ENCODE measurements around the gene GGT6. TPM values are rescaled to one million over a fixed set of nuclear protein-coding genes. Genes with fewer than 3 reads are reported as not detected.

The GGT6 gene
- total RNA-seq, 2 experiments from 2014 or later = not detected

GRCh38 chr17:4576729-4577322, 16.4 kb upstream of the GGT6 start:
- Histone ChIP-seq H3K4me1 (ENCODE audit: insufficient read depth, low read length) (peaks cover 9% of the 10 kb centered on the region), H3K27ac (ENCODE audit: low read depth in 1 of 2, low read length in 2 of 2) (no peak overlapping the region), H3K27me3 (ENCODE audit: control insufficient read depth in 1 of 2, insufficient read depth in 2 of 2, low read length in 2 of 2) (peaks cover 0 to 2% of the 10 kb centered on the region in 2 experiments), H3K36me3 (ENCODE audit: insufficient read depth, low read length) (no peaks in the 10 kb centered on the region), H3K9me3 (ENCODE audit: control insufficient read depth in 1 of 2, insufficient read depth in 1 of 2, low read length in 2 of 2) (peaks cover 0 to 5% of the 10 kb centered on the region in 2 experiments), H3K4me3 (ENCODE audit: low read length) (no peak overlapping the region)
- TF ChIP-seq, protein P1, sequence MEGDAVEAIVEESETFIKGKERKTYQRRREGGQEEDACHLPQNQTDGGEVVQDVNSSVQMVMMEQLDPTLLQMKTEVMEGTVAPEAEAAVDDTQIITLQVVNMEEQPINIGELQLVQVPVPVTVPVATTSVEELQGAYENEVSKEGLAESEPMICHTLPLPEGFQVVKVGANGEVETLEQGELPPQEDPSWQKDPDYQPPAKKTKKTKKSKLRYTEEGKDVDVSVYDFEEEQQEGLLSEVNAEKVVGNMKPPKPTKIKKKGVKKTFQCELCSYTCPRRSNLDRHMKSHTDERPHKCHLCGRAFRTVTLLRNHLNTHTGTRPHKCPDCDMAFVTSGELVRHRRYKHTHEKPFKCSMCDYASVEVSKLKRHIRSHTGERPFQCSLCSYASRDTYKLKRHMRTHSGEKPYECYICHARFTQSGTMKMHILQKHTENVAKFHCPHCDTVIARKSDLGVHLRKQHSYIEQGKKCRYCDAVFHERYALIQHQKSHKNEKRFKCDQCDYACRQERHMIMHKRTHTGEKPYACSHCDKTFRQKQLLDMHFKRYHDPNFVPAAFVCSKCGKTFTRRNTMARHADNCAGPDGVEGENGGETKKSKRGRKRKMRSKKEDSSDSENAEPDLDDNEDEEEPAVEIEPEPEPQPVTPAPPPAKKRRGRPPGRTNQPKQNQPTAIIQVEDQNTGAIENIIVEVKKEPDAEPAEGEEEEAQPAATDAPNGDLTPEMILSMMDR (IDR thresholded peaks at IDR 0.05) = no peak
- Mint-ChIP-seq H3K4me1 (ENCODE audit: low read depth) (peaks cover 15% of the 10 kb centered on the region), H3K4me3 (no peak overlapping the region), H3K36me3 (ENCODE audit: low read depth) (no peaks in the 10 kb centered on the region), H3K27ac (no peak overlapping the region), H3K27me3 (peaks cover 9% of the 10 kb centered on the region), H3K9me3 (no peaks in the 10 kb centered on the region)
- DNase-seq (no peak), ATAC-seq (ENCODE audit: poor library complexity) (no peak)
- ChIA-PET CTCF (no interaction called here), POLR2A (no interaction called here)
- intact Hi-C loops (cut with DNase I, micrococcal nuclease) = no loop called here

- Mint-ChIP-seq H3K4me1 (ENCODE audit: low read depth) (peaks cover 15% of the 10 kb centered on the region), H3K27me3 (peaks cover 4% of the 10 kb centered on the region), H3K9me3 (no peaks in the 10 kb centered on the region), H3K4me3 (no peak overlapping the region), H3K27ac (no peak overlapping the region), H3K36me3 (ENCODE audit: low read depth) (no peaks in the 10 kb centered on the region)
- ATAC-seq (ENCODE audit: poor library complexity) = no peak
- intact Hi-C loops (cut with DNase I, micrococcal nuclease) = no loop called here
- H3K4me1 ChIP-seq (ENCODE audit: insufficient read depth, low read length) = peaks cover 9% of the 10 kb centered on the region
- H3K36me3 ChIP-seq (ENCODE audit: insufficient read depth, low read length) = no peaks in the 10 kb centered on the region
- no peak overlapping the region for H3K27ac ChIP-seq (ENCODE audit: low read depth in 1 of 2, low read length in 2 of 2)
- TF ChIP-seq, protein P1 (IDR thresholded peaks at IDR 0.05) = no peak
- no peaks in the 10 kb centered on the region for H3K27me3 ChIP-seq (ENCODE audit: control insufficient read depth in 1 of 2, insufficient read depth in 2 of 2, low read length in 2 of 2)
- no peak overlapping the region for H3K4me3 ChIP-seq (ENCODE audit: low read length)
- H3K9me3 ChIP-seq (ENCODE audit: control insufficient read depth in 1 of 2, insufficient read depth in 1 of 2, low read length in 2 of 2) = peaks cover 0 to 5% of the 10 kb centered on the region in 2 experiments
- CTCF ChIA-PET = no interaction called here
- POLR2A ChIA-PET = no interaction called here
- DNase-seq = no peak
Measured at GRCh38 chr17:4576161-4576558, 15.8 kb upstream of the GGT6 start.

- H3K27ac Mint-ChIP-seq = no peak overlapping the region
- intact Hi-C loops (cut with DNase I, micrococcal nuclease) = no loop called here
- no peak for ATAC-seq (ENCODE audit: poor library complexity)
Measured at GRCh38 chr17:4574448-4575045, 14.2 kb upstream of the GGT6 start.

More at GRCh38 chr17:4574448-4575045, 14.2 kb upstream of the GGT6 start:
- Mint-ChIP-seq H3K36me3 (ENCODE audit: low read depth) (no peaks in the 10 kb centered on the region), H3K4me3 (no peak overlapping the region), H3K9me3 (no peaks in the 10 kb centered on the region), H3K27me3 (no peaks in the 10 kb centered on the region), H3K4me1 (ENCODE audit: low read depth) (peaks cover 15% of the 10 kb centered on the region)
- no peak overlapping the region for H3K4me3 ChIP-seq (ENCODE audit: low read length)
- no peaks in the 10 kb centered on the region for H3K27me3 ChIP-seq (ENCODE audit: control insufficient read depth in 1 of 2, insufficient read depth in 2 of 2, low read length in 2 of 2)
- TF ChIP-seq, protein P1 (IDR thresholded peaks at IDR 0.05) = no peak
- POLR2A ChIA-PET = no interaction called here
- H3K36me3 ChIP-seq (ENCODE audit: insufficient read depth, low read length) = no peaks in the 10 kb centered on the region
- H3K9me3 ChIP-seq (ENCODE audit: control insufficient read depth in 1 of 2, insufficient read depth in 1 of 2, low read length in 2 of 2) = peaks cover 0 to 5% of the 10 kb centered on the region in 2 experiments
- DNase-seq = no peak
- H3K27ac ChIP-seq (ENCODE audit: low read depth in 1 of 2, low read length in 2 of 2) = no peak overlapping the region
- CTCF ChIA-PET = no interaction called here
- H3K4me1 ChIP-seq (ENCODE audit: insufficient read depth, low read length) = peaks cover 9% of the 10 kb centered on the region

Measured in CD4-positive, alpha-beta T cell (primary cell).